VCaP (cell line): ENCODE data around the gene XRCC1.
A peak's percentile ranks its signal among the peaks of the same experiment; 100 is the strongest.

Source experiments
- H3K27ac ChIP-seq: fragments of 450-650 bp; 2 replicates; pipeline ENCODE4 v1.5.1; 2017
- CTCF ChIP-seq: fragments of 450-650 bp; conservative IDR thresholded peaks from 2 replicates; pipeline ENCODE4 v1.5.1; 2017; ENCODE audit warnings: mild to moderate bottlenecking, moderate library complexity

Gene XRCC1

GRCh38 chr19:43619262-43620060, 44.1 kb upstream of the XRCC1 start, which contains the start of gene ZNF428:
Gene ZNF428, minus strand, starts transcription at chr19:43619629. Its CDS starts 5,325 bp downstream, at chr19:43614304.
- no peak for TF ChIP-seq CTCF
- peak within 1 kb of the TSS; percentile 98 for H3K27ac ChIP-seq

GRCh38 chr19:43618921-43619261, 43.6 kb upstream of the XRCC1 start:
- H3K27ac ChIP-seq: peak overlapping the region; percentile 98
- TF ChIP-seq CTCF: no peak

GRCh38 chr19:43616954-43617353, 41.6 kb upstream of the XRCC1 start:
- H3K27ac ChIP-seq: no peak overlapping the region
- TF ChIP-seq CTCF: no peak

GRCh38 chr19:43616306-43616705, 41.0 kb upstream of the XRCC1 start:
- no peak overlapping the region for H3K27ac ChIP-seq
- TF ChIP-seq CTCF: no peak

- TF ChIP-seq CTCF: no peak
- H3K27ac ChIP-seq: no peak overlapping the region
These were observed 37.0 kb upstream of the XRCC1 start for GRCh38 chr19:43612374-43612773.

- H3K27ac ChIP-seq: no peak within 1 kb of the TSS
- no peak for TF ChIP-seq CTCF
These were observed 36.5 kb upstream of the XRCC1 start, which contains the start of gene SRRM5 for GRCh38 chr19:43611788-43612187. Gene SRRM5, plus strand, starts transcription at chr19:43612088. Its CDS starts 34 bp downstream, at chr19:43612122.

- no peak overlapping the region for H3K27ac ChIP-seq
- no peak for TF ChIP-seq CTCF
These were observed 35.2 kb upstream of the XRCC1 start for GRCh38 chr19:43610493-43610892.
